ENCODE data around the gene PIGO. TPM values are rescaled to one million over a fixed set of nuclear protein-coding genes. Genes with fewer than 3 reads are reported as not detected.
A peak's percentile ranks its signal among the peaks of the same experiment; 100 is the strongest.

The PIGO gene
- 13.6 and 18.9 TPM in 2 replicates for total RNA-seq (2014; rRNA removed; shearing (Covaris generic))
- polyA plus RNA-seq (2016; fragmentation: Nextera tagmentation; extraction: Ambion mirVana) = 11.2 and 13.6 TPM in 2 replicates
- long read RNA-seq, partial matches to known transcripts = 3 of 4 reads
- long read RNA-seq, other reads (novel, unspliced or antisense) = 1 of 4 reads

GRCh38 chr9:35096035-35096849 lies at the start of gene PIGO:
Gene PIGO (minus strand): TSS chr9:35096591. CDS start chr9:35095565, 1,026 bp downstream.
- peaks cover 32% of the 10 kb centered on the region for H3K36me3 Mint-ChIP-seq (ENCODE audit: low read depth)
- Histone ChIP-seq H3K27ac (ENCODE audit: low read depth) (peak within 1 kb of the TSS; percentile 98), H3K4me2 (peak within 1 kb of the TSS; percentile 81), H2AFZ (peak within 1 kb of the TSS; percentile 86; the same call in 1 of the 2 replicates), H3F3A (replicated peaks; ENCODE audit: low read depth) (0 out of 2 replicates have a peak, but pooled peaks cover 5% of the 10 kb centered on the region), H3K79me2 (replicated peaks; ENCODE audit: insufficient read depth) (peaks cover 2% of the 10 kb centered on the region), H4K20me1 (replicated peaks; ENCODE audit: insufficient read depth) (no peaks in the 10 kb centered on the region), H3K4me1 (ENCODE audit: insufficient read depth) (no peaks in the 10 kb centered on the region), H3K36me3 (ENCODE audit: insufficient read depth) (peaks cover 3% of the 10 kb centered on the region; the same call in 1 of the 2 replicates), H3K27me3 (ENCODE audit: insufficient read depth) (no peaks in the 10 kb centered on the region), H3K9me2 (ENCODE audit: insufficient read depth) (no peaks in the 10 kb centered on the region), H3K4me3 (peak within 1 kb of the TSS; percentile 79)
- TF ChIP-seq CTCF (conservative IDR thresholded peaks at IDR 0.05; ENCODE audit: low read depth in 2 of 2) (peak; percentile 57 to 88), ZNF331 (CRISPR knock-in tag; IDR thresholded peaks at IDR 0.05; ENCODE audit: low read depth) (no peak), REST (IDR thresholded peaks at IDR 0.05; ENCODE audit: unreplicated experiment) (no peak), EZH2phosphoT487 (IDR thresholded peaks at IDR 0.05; ENCODE audit: unreplicated experiment) (no peak), ETS1 (IDR thresholded peaks at IDR 0.05) (peak; percentile 47), CREB1 (CRISPR knock-in tag; IDR thresholded peaks at IDR 0.05; ENCODE audit: low read depth) (peak; percentile 69), ZNF462 (CRISPR knock-in tag; IDR thresholded peaks at IDR 0.05) (no peak), NANOG (IDR thresholded peaks at IDR 0.05; ENCODE audit: borderline replicate concordance) (no peak), POLR2AphosphoS5 (IDR thresholded peaks at IDR 0.05; ENCODE audit: low read depth) (peak; percentile 82; the same call in 1 of the 2 replicates), JUNB (IDR thresholded peaks at IDR 0.05; ENCODE audit: unreplicated experiment) (no peak), ZNF114 (CRISPR knock-in tag; IDR thresholded peaks at IDR 0.05) (no peak), EZH2 (IDR thresholded peaks at IDR 0.05; ENCODE audit: low read depth, unreplicated experiment) (no peak), STAT1 (IDR thresholded peaks at IDR 0.05; ENCODE audit: unreplicated experiment) (no peak)
- H3K4me1 Mint-ChIP-seq = peaks cover 6% of the 10 kb centered on the region; the same call in 2 of the 3 replicates
- DNase-seq (ENCODE audit: low spot score) (peak; percentile 94), ATAC-seq (peak; percentile 94)
- H3K27me3 Mint-ChIP-seq (ENCODE audit: insufficient read depth, low read depth, poor library complexity) = peaks cover 16% of the 10 kb centered on the region
- no peaks in the 10 kb centered on the region; the same call in 2 of the 3 replicates for H3K9me3 Mint-ChIP-seq
- H3K27ac Mint-ChIP-seq = peak within 1 kb of the TSS; percentile 96
- peak within 1 kb of the TSS; percentile 86 for H3K4me3 Mint-ChIP-seq

All from GM23338 (cell line).